Measurements from ENCODE around the gene PDE4B. TPM values are rescaled to one million over a fixed set of nuclear protein-coding genes. Genes with fewer than 3 reads are reported as not detected.

PDE4B gene
- total and polyA plus RNA-seq, 2 of the 13 experiments (the other 11 are each of a cell fraction or from before 2014, with no cell fraction given): not detected

GRCh38 chr1:66271216-66271903 lies 478.7 kb downstream of the PDE4B start:
- TF ChIP-seq SUZ12 (IDR thresholded peaks at IDR 0.05; ENCODE audit: low read depth, low read length) (no peak), PRDM15 (CRISPR knock-in tag; IDR thresholded peaks at IDR 0.05) (peak; percentile 89)
- WGBS (ENCODE audit: low lambda C conversion rate): 13% methylated on average over 8 of the region's 8 CpGs
- CTCF ChIA-PET (ENCODE audit: low intra/inter-chr PET ratio, low total read pairs): no interaction called here
- no peak overlapping the region for H3K9ac ChIP-seq (ENCODE audit: insufficient read depth, low read depth, low read length)
- no peak for ATAC-seq
- H3K9me3 ChIP-seq (ENCODE audit: low read length): no peaks in the 10 kb centered on the region
- no peak overlapping the region for H2AFZ ChIP-seq (ENCODE audit: low read length)
- FAIRE-seq: no peak
- no peaks in the 10 kb centered on the region for H3K27me3 ChIP-seq (ENCODE audit: control insufficient read depth in 1 of 2, insufficient read depth in 2 of 2, low read length in 2 of 2)
- no peak overlapping the region for H3K27ac ChIP-seq (ENCODE audit: extremely low read length, insufficient read depth, low read length)
- no peaks in the 10 kb centered on the region for H4K20me1 ChIP-seq (ENCODE audit: insufficient read depth, low read length)
- no peaks in the 10 kb centered on the region for H3K4me1 ChIP-seq (ENCODE audit: insufficient read depth, low read length)
- H3K79me2 ChIP-seq (ENCODE audit: insufficient read depth, low read length): no peaks in the 10 kb centered on the region
- DNase-seq (ENCODE audit: low spot score): no peak
- H3K4me3 ChIP-seq (replicated peaks in 1 of 3; ENCODE audit: insufficient read depth in 1 of 3, low read depth in 2 of 3, low read length in 3 of 3): no peak overlapping the region
- intact Hi-C loops (cut with micrococcal nuclease; ENCODE audit: unreplicated experiment) (no loop called here), in situ Hi-C loops (cut with HindIII; ENCODE audit: extremely low pct_ligation_motif_present, low pct_unique_long_range_greater_than_20kb) (no loop called here)
- POLR2A ChIA-PET: no interaction called here
- no peak overlapping the region for H3K4me2 ChIP-seq (ENCODE audit: low read depth, low read length)
- BruUV-seq (replicated peaks): no TSS peak
- H3K36me3 ChIP-seq (replicated peaks in 1 of 2; ENCODE audit: control insufficient read depth in 1 of 2, insufficient read depth in 2 of 2, low read length in 2 of 2): no peaks in the 10 kb centered on the region

- no peak for ATAC-seq
- BruUV-seq (replicated peaks): no TSS peak
- Histone ChIP-seq H3K4me1 (ENCODE audit: insufficient read depth, low read length) (no peaks in the 10 kb centered on the region), H2AFZ (ENCODE audit: low read length) (no peak overlapping the region), H3K4me3 (replicated peaks in 1 of 3; ENCODE audit: insufficient read depth in 1 of 3, low read depth in 2 of 3, low read length in 3 of 3) (no peak overlapping the region), H3K79me2 (ENCODE audit: insufficient read depth, low read length) (no peaks in the 10 kb centered on the region), H3K9me3 (ENCODE audit: low read length) (no peaks in the 10 kb centered on the region), H3K27me3 (ENCODE audit: control insufficient read depth in 1 of 2, insufficient read depth in 2 of 2, low read length in 2 of 2) (no peaks in the 10 kb centered on the region), H3K36me3 (replicated peaks in 1 of 2; ENCODE audit: control insufficient read depth in 1 of 2, insufficient read depth in 2 of 2, low read length in 2 of 2) (no peaks in the 10 kb centered on the region), H3K4me2 (ENCODE audit: low read depth, low read length) (no peak overlapping the region), H4K20me1 (ENCODE audit: insufficient read depth, low read length) (no peaks in the 10 kb centered on the region), H3K9ac (ENCODE audit: insufficient read depth, low read depth, low read length) (no peak overlapping the region), H3K27ac (ENCODE audit: extremely low read length, insufficient read depth, low read length) (no peak overlapping the region)
- intact Hi-C loops (cut with micrococcal nuclease; ENCODE audit: unreplicated experiment) (no loop called here), in situ Hi-C loops (cut with HindIII; ENCODE audit: extremely low pct_ligation_motif_present, low pct_unique_long_range_greater_than_20kb) (no loop called here)
- WGBS (ENCODE audit: low lambda C conversion rate): 0% methylated on average over 2 of the region's 5 CpGs
- ChIA-PET CTCF (ENCODE audit: low intra/inter-chr PET ratio, low total read pairs) (no interaction called here), POLR2A (no interaction called here)
- DNase-seq (ENCODE audit: low spot score): no peak
- no peak for FAIRE-seq
- no peak for TF ChIP-seq ATF4 (CRISPR knock-in tag; IDR thresholded peaks at IDR 0.05)
- TF ChIP-seq TFDP2 (CRISPR knock-in tag; IDR thresholded peaks at IDR 0.05): no peak
- TF ChIP-seq THAP7 (CRISPR knock-in tag; IDR thresholded peaks at IDR 0.05): no peak
- no peak for TF ChIP-seq ZKSCAN8 (CRISPR knock-in tag; IDR thresholded peaks at IDR 0.05; ENCODE audit: borderline replicate concordance)
- TF ChIP-seq TCF12 (IDR thresholded peaks at IDR 0.05): no peak
- TF ChIP-seq TCF12 (CRISPR knock-in tag; IDR thresholded peaks at IDR 0.05): no peak
- no peak for TF ChIP-seq ZFAT (CRISPR knock-in tag; conservative IDR thresholded peaks at IDR 0.05)
- no peak for TF ChIP-seq FOXP1 (IDR thresholded peaks at IDR 0.05)
- no peak for TF ChIP-seq FOXP1 (CRISPR knock-in tag; IDR thresholded peaks at IDR 0.05)
- TF ChIP-seq MAF1 (CRISPR knock-in tag; IDR thresholded peaks at IDR 0.05; ENCODE audit: borderline replicate concordance): no peak
Measured at GRCh38 chr1:66271904-66272254, 479.2 kb downstream of the PDE4B start.

Measured in HepG2 (cell line).